ENCODE data around the gene HTR4.

GRCh38 chr5:148559461-148559860 is 94.9 kb downstream of the HTR4 start:
- TF ChIP-seq EP300 (IDR thresholded peaks at IDR 0.05) (no peak), POLR2A (IDR thresholded peaks at IDR 0.05) (no peak)
- TF ChIP-seq, protein P1, sequence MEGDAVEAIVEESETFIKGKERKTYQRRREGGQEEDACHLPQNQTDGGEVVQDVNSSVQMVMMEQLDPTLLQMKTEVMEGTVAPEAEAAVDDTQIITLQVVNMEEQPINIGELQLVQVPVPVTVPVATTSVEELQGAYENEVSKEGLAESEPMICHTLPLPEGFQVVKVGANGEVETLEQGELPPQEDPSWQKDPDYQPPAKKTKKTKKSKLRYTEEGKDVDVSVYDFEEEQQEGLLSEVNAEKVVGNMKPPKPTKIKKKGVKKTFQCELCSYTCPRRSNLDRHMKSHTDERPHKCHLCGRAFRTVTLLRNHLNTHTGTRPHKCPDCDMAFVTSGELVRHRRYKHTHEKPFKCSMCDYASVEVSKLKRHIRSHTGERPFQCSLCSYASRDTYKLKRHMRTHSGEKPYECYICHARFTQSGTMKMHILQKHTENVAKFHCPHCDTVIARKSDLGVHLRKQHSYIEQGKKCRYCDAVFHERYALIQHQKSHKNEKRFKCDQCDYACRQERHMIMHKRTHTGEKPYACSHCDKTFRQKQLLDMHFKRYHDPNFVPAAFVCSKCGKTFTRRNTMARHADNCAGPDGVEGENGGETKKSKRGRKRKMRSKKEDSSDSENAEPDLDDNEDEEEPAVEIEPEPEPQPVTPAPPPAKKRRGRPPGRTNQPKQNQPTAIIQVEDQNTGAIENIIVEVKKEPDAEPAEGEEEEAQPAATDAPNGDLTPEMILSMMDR (IDR thresholded peaks at IDR 0.05) = no peak

All from tibial nerve (tissue), 4 donors.